CD4-positive, alpha-beta T cell treated with Interleukin-17A for 4 hours (primary cell): Measurements from ENCODE around the gene ASCC2.

Experiments
- DNase-seq: peaks from one replicate; pipeline ENCODE4 v3.0.0-alpha.2; 2020; ENCODE audit warnings: mixed read lengths

The ASCC2 gene

GRCh38 chr22:29751669-29752068 is 86.4 kb downstream of the ASCC2 start:
- DNase-seq: no peak

GRCh38 chr22:29750559-29751538 is 87.2 kb downstream of the ASCC2 start:
- DNase-seq: peak; percentile 14

- DNase-seq: no peak
Observed at GRCh38 chr22:29750029-29750428, 88.0 kb downstream of the ASCC2 start.

GRCh38 chr22:29748248-29748893 is 89.7 kb downstream of the ASCC2 start:
- DNase-seq: no peak

- DNase-seq: no peak
Observed at GRCh38 chr22:29747832-29748231, 90.2 kb downstream of the ASCC2 start.

- no peak for DNase-seq
Observed at GRCh38 chr22:29744902-29745301, 93.2 kb downstream of the ASCC2 start.

GRCh38 chr22:29742326-29742725 is 95.7 kb downstream of the ASCC2 start:
- no peak for DNase-seq

- DNase-seq: no peak
Observed at GRCh38 chr22:29741926-29742325, 96.1 kb downstream of the ASCC2 start.

GRCh38 chr22:29740216-29740615 is 97.9 kb downstream of the ASCC2 start:
- no peak for DNase-seq

- no peak for DNase-seq
Observed at GRCh38 chr22:29739346-29739875, 98.7 kb downstream of the ASCC2 start.
